Neural cell (in vitro differentiated cells): ENCODE data around the gene BHMT2. TPM values are rescaled to one million over a fixed set of nuclear protein-coding genes. Genes with fewer than 3 reads are reported as not detected.

ENCODE experiments used
- H2AFZ ChIP-seq: fragments of 200-600, 300-800 bp; sonication (generic), shearing (Covaris generic); 2 replicates; pipeline ENCODE4 v1.6.0; 2014; ENCODE audit warnings: low read depth, mild to moderate bottlenecking, antibody characterized with exemption, low read length, moderate library complexity
- H3F3A ChIP-seq: fragments of 200-600 bp; shearing (Covaris generic); 2 replicates; pipeline ENCODE4 v1.6.1; 2016; ENCODE audit warnings: mild to moderate bottlenecking, moderate library complexity, mixed read lengths, antibody characterized with exemption, low read length; ENCODE audit not compliant: insufficient read depth, poor library complexity, severe bottlenecking
- H3K27ac ChIP-seq: fragments of 200-600, 300-800 bp; sonication (generic), shearing (Covaris generic); 2 replicates; pipeline ENCODE4 v1.5.1; 2014; ENCODE audit warnings: mild to moderate bottlenecking, low read length, moderate library complexity
- H3K27me3 ChIP-seq: fragments of 300-800, 200-600 bp; sonication (generic), shearing (Covaris generic); 2 replicates; pipeline ENCODE4 v1.6.0; 2014; ENCODE audit warnings: mild to moderate bottlenecking, low read depth, low read length, moderate library complexity; ENCODE audit not compliant: insufficient read depth
- H3K36me3 ChIP-seq: fragments of 300-800, 200-600 bp; sonication (generic), shearing (Covaris generic); 2 replicates; pipeline ENCODE4 v1.5.1; 2014; ENCODE audit warnings: mild to moderate bottlenecking, antibody characterized with exemption, low read length, moderate library complexity; ENCODE audit not compliant: insufficient read depth
- H3K4me2 ChIP-seq: fragments of 300-800, 200-600 bp; sonication (generic), shearing (Covaris generic); 2 replicates; pipeline ENCODE4 v1.6.0; 2014; ENCODE audit warnings: mild to moderate bottlenecking, low read length
- H3K4me3 ChIP-seq: fragments of 300-800, 200-600 bp; sonication (generic), shearing (Covaris generic); 2 replicates; pipeline ENCODE4 v1.5.1; 2014; ENCODE audit warnings: mild to moderate bottlenecking, low read length, moderate library complexity
- H3K79me2 ChIP-seq: fragments of 200-600 bp; shearing (Covaris generic); replicated peaks from 2 replicates; pipeline ENCODE4 v1.6.0; 2014; ENCODE audit warnings: mild to moderate bottlenecking, low read length, moderate library complexity; ENCODE audit not compliant: insufficient read depth
- H3K9ac ChIP-seq: fragments of 300-800, 200-600 bp; sonication (generic), shearing (Covaris generic); 2 replicates; pipeline ENCODE4 v1.6.1; 2016; ENCODE audit warnings: mild to moderate bottlenecking, low read length, mixed read lengths
- H3K9me2 ChIP-seq: fragments of 200-600 bp; shearing (Covaris generic); 2 replicates; pipeline ENCODE4 v1.6.1; 2016; ENCODE audit warnings: mild to moderate bottlenecking, low read length, mixed read lengths; ENCODE audit not compliant: insufficient read depth
- H3K9me3 ChIP-seq: fragments of 200-600, 300-800 bp; sonication (generic), shearing (Covaris generic); 2 replicates; pipeline ENCODE4 v1.6.1; 2016; ENCODE audit warnings: mild to moderate bottlenecking, mixed run types, low read length, moderate library complexity, mixed read lengths
- H4K20me1 ChIP-seq: fragments of 200-600 bp; shearing (Covaris generic); 2 replicates; pipeline ENCODE4 v1.6.1; 2016; ENCODE audit warnings: mild to moderate bottlenecking, mixed run types; ENCODE audit not compliant: insufficient read depth
- EP300 ChIP-seq: fragments of 450-650 bp; conservative IDR thresholded peaks from 2 replicates; pipeline ENCODE4 v1.6.1; 2014; ENCODE audit warnings: antibody characterized with exemption, mild to moderate bottlenecking, moderate library complexity; ENCODE audit not compliant: poor library complexity, severe bottlenecking
- EZH2 ChIP-seq: fragments of 200-600, 300-800 bp; shearing (Covaris generic), sonication (generic); IDR thresholded peaks from 2 replicates; pipeline ENCODE4 v1.6.1; 2014; ENCODE audit warnings: antibody characterized with exemption, low read length, borderline replicate concordance, mild to moderate bottlenecking; ENCODE audit not compliant: insufficient read depth, poor library complexity, severe bottlenecking
- MXI1 ChIP-seq: fragments of 450-650 bp; conservative IDR thresholded peaks from 2 replicates; pipeline ENCODE4 v1.6.1; 2014; ENCODE audit warnings: antibody characterized with exemption, mild to moderate bottlenecking; ENCODE audit not compliant: poor library complexity, severe bottlenecking
- POLR2AphosphoS5 ChIP-seq: IDR thresholded peaks from 2 replicates; pipeline ENCODE4 v1.6.1; 2012
- RAD21 ChIP-seq: fragments of 450-650 bp; conservative IDR thresholded peaks from 2 replicates; pipeline ENCODE4 v1.6.1; 2014; ENCODE audit warnings: antibody characterized with exemption, mild to moderate bottlenecking, moderate library complexity
- SMC3 ChIP-seq: fragments of 450-650 bp; conservative IDR thresholded peaks from 2 replicates; pipeline ENCODE4 v1.6.1; 2014; ENCODE audit warnings: antibody characterized with exemption, mild to moderate bottlenecking, moderate library complexity; ENCODE audit not compliant: poor library complexity
- TAF1 ChIP-seq: IDR thresholded peaks from 2 replicates; pipeline ENCODE4 v1.6.1; 2012; ENCODE audit warnings: low read depth
- polyA plus RNA-seq: library from polyadenylated mRNA; depleted of rRNA; stranded (reverse); fragments of >200 nt; gene quantifications from 2 replicates; pipeline ENCODE4 v1.2.3, GENCODE V29; 2014
- TF ChIP-seq, protein P1 (sequence below): IDR thresholded peaks from 2 replicates; pipeline ENCODE4 v1.6.1; 2012; ENCODE audit warnings: borderline replicate concordance
- TF ChIP-seq, protein P2 (sequence below): fragments of 450-650 bp; IDR thresholded peaks from 2 replicates; pipeline ENCODE4 v1.5.1; 2014; ENCODE audit warnings: antibody characterized with exemption, mild to moderate bottlenecking, moderate library complexity; ENCODE audit not compliant: poor library complexity, severe bottlenecking

The BHMT2 gene
- polyA plus RNA-seq, 1 donor from 2014 or later, result not detected

DNA sequence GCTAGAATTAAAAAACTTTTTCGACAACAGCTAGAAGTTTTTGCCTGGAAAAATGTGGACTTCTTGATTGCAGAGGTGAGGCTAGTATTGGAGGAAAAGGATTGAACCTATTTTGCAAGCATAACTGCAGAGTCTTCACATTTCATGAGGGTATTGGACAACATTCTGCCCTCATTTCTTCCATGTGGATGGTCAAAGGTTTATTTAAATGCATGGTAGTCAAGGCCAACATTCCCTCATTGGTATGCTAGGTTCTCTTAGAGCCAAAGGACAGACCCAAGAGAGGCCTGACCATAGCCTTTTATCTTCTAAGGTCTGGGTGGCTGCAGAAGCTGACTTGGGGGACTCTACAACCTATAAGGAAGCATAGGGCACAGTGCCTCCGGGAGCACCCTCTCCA is 11.2 kb downstream of the BHMT2 start:
- Histone ChIP-seq H2AFZ (no peak overlapping the region), H3K79me2 (no peaks in the 10 kb centered on the region), H3K9me3 (no peaks in the 10 kb centered on the region), H3K4me3 (no peak overlapping the region), H3K4me2 (no peak overlapping the region), H3F3A (no peaks in the 10 kb centered on the region), H3K9ac (no peak overlapping the region), H3K9me2 (no peaks in the 10 kb centered on the region), H3K27ac (no peak overlapping the region), H3K36me3 (no peaks in the 10 kb centered on the region), H4K20me1 (no peaks in the 10 kb centered on the region), H3K27me3 (no peaks in the 10 kb centered on the region)
- TF ChIP-seq, protein P1, sequence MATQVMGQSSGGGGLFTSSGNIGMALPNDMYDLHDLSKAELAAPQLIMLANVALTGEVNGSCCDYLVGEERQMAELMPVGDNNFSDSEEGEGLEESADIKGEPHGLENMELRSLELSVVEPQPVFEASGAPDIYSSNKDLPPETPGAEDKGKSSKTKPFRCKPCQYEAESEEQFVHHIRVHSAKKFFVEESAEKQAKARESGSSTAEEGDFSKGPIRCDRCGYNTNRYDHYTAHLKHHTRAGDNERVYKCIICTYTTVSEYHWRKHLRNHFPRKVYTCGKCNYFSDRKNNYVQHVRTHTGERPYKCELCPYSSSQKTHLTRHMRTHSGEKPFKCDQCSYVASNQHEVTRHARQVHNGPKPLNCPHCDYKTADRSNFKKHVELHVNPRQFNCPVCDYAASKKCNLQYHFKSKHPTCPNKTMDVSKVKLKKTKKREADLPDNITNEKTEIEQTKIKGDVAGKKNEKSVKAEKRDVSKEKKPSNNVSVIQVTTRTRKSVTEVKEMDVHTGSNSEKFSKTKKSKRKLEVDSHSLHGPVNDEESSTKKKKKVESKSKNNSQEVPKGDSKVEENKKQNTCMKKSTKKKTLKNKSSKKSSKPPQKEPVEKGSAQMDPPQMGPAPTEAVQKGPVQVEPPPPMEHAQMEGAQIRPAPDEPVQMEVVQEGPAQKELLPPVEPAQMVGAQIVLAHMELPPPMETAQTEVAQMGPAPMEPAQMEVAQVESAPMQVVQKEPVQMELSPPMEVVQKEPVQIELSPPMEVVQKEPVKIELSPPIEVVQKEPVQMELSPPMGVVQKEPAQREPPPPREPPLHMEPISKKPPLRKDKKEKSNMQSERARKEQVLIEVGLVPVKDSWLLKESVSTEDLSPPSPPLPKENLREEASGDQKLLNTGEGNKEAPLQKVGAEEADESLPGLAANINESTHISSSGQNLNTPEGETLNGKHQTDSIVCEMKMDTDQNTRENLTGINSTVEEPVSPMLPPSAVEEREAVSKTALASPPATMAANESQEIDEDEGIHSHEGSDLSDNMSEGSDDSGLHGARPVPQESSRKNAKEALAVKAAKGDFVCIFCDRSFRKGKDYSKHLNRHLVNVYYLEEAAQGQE, result no peak
- TF ChIP-seq MXI1 (no peak), EZH2 (no peak), POLR2AphosphoS5 (no peak), RAD21 (no peak), EP300 (no peak), TAF1 (no peak), SMC3 (no peak)
- TF ChIP-seq, protein P2, sequence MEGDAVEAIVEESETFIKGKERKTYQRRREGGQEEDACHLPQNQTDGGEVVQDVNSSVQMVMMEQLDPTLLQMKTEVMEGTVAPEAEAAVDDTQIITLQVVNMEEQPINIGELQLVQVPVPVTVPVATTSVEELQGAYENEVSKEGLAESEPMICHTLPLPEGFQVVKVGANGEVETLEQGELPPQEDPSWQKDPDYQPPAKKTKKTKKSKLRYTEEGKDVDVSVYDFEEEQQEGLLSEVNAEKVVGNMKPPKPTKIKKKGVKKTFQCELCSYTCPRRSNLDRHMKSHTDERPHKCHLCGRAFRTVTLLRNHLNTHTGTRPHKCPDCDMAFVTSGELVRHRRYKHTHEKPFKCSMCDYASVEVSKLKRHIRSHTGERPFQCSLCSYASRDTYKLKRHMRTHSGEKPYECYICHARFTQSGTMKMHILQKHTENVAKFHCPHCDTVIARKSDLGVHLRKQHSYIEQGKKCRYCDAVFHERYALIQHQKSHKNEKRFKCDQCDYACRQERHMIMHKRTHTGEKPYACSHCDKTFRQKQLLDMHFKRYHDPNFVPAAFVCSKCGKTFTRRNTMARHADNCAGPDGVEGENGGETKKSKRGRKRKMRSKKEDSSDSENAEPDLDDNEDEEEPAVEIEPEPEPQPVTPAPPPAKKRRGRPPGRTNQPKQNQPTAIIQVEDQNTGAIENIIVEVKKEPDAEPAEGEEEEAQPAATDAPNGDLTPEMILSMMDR, result no peak

DNA sequence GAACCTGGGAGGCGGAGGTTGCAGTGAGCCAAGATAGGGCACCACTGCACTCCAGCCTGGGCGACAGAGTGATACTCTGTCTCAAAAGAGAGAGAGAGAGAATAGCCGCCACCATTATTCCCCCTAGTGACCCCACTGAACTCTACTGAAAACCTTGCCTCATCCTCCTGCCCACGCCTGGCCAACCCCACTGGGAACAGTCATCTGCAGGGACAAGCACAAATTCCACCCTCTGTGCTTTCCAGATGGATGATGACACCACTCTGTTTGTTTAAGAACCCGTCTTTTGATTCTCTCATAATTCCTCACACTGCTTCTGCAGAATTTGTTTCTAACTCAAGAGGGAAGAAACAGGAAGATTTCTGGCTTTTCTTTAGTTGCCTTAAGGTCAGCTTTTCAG is 12.2 kb downstream of the BHMT2 start:
- Histone ChIP-seq H3K4me3 (no peak overlapping the region), H3K36me3 (no peaks in the 10 kb centered on the region), H2AFZ (no peak overlapping the region), H3K27ac (no peak overlapping the region), H4K20me1 (no peaks in the 10 kb centered on the region), H3K9me2 (no peaks in the 10 kb centered on the region), H3F3A (no peaks in the 10 kb centered on the region), H3K27me3 (no peaks in the 10 kb centered on the region), H3K4me2 (no peak overlapping the region), H3K9ac (no peak overlapping the region), H3K9me3 (no peaks in the 10 kb centered on the region), H3K79me2 (no peaks in the 10 kb centered on the region)
- TF ChIP-seq SMC3 (no peak), RAD21 (no peak)

DNA sequence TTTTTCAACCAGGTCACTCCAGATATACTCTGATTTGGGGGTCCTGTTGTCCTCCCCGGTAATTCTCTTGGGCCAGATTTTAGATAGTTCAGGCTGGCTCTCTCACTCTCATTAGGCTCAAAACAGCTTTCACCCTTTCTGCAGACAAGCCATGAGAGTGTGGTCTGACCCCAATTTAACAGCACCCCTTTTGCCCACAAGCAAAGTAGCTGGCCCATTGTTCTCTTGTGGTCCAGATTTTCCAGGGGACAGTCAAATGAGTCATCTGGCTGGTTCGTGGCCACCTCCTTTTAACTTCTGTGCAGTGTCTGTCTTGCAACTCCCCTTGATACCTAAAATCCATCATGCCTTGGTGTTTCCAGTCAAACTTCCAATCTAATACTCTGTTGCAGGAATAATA is 16.5 kb downstream of the BHMT2 start:
- H3K9me3 ChIP-seq, result no peaks in the 10 kb centered on the region

More for the DNA sequence above, 16.5 kb downstream of the BHMT2 start:
- no peak overlapping the region for H2AFZ ChIP-seq
- no peaks in the 10 kb centered on the region for H3F3A ChIP-seq
- no peak overlapping the region for H3K4me3 ChIP-seq
- H3K27me3 ChIP-seq, result no peaks in the 10 kb centered on the region
- no peaks in the 10 kb centered on the region for H3K79me2 ChIP-seq
- H3K4me2 ChIP-seq, result no peak overlapping the region
- H3K9me2 ChIP-seq, result no peaks in the 10 kb centered on the region
- H4K20me1 ChIP-seq, result no peaks in the 10 kb centered on the region
- H3K36me3 ChIP-seq, result no peaks in the 10 kb centered on the region
- no peak overlapping the region for H3K9ac ChIP-seq
- TF ChIP-seq MXI1 (no peak), EZH2 (no peak), TAF1 (no peak), POLR2AphosphoS5 (no peak), EP300 (no peak), RAD21 (no peak), SMC3 (no peak)
- TF ChIP-seq, protein P1, result no peak
- TF ChIP-seq, protein P2, result no peak
- no peak overlapping the region for H3K27ac ChIP-seq
